ENCODE results near the gene BAHCC1.
"Not testable (repeated sequence)": the region's sequence is repeated elsewhere in the genome, so short reads cannot be mapped to it uniquely, and the experiment has no call there.

BAHCC1 gene

DNA sequence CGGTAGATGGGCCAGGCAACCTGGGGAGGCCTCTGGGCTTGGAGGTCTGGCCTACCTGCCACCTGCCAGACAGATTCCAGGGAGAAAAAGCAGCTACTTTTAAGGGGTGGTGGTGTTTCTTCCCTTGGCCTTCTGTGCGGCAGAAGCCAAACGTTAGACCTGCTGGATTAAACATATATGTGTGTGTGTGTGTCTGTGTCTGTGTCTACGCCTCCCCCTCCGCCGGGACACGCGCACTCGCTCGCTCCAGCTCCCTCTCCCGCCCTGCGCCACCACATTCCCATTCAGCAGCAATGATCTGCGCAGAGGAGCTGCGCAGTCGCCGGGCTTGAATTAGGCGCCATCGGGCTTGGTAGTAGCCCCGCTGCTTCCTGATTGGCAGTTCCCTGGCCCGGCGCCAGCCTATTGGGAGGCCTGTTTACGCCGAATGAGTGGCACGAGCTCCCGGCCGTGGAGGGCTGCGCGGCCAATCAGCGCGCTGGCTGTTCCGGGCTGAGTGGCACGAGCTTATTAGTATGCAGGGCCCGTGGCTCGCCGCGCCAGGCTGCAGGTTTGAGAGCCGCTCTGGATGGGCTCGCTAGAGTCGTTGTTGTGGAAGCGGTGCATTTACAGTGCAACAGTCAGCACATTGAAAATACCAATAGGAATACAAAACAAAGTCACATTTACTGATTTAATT is at the start of gene BAHCC1:
BAHCC1 (plus strand) TSS at position 537 of the 679 bp plus-strand sequence. CDS start 4,283 bp downstream, outside the sequence.
- peaks cover 21% of the 10 kb centered on the region for H3K27me3 Mint-ChIP-seq
- peaks cover 23% of the 10 kb centered on the region for H3K4me1 Mint-ChIP-seq (ENCODE audit: low read depth)
- no peaks in the 10 kb centered on the region for H3K36me3 Mint-ChIP-seq
- peak within 1 kb of the TSS; percentile 77 for H3K4me3 Mint-ChIP-seq
- no peaks in the 10 kb centered on the region for H3K9me3 Mint-ChIP-seq (ENCODE audit: low read depth)
- peak within 1 kb of the TSS; percentile 68 for H3K27ac Mint-ChIP-seq

DNA sequence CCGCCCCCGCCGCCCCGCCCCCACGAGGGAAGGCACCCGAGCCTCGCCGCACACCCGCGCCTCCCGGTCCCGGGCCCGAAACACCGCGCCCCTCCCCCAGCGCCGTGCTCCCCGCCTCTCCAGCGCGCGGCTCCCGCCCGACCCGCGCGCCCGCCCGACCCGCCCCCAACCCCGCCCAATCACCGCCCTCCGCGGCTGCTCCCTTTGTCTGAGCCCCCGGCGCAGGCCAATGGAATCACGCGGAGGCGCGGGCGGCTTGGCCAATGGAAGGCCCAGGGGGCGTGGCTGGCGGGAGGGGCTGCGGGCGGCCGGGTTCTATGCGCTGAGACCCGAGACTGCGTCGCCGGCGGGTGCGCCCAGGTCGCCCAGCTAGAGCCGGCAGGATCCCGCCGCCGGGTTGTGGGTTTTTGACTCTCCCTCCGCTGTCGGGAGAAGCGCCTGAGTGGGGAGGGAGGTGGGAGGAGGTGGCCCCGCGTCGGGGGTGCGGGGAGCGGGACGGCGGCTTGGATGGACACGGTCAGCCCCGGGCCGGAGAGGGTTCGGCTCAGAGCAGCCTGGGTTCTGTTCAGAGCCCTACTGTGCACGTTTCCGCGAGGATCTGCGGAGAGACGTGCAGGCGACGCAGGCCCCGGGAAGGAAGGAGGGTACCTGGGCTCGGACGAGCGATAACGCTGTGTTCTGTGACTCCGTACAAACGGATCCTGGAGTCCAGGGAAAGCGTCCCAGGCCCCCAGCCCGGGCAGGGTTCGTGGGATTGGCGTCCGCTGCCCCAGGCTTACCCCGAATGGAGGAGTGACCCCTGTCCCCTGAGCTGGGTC is 49.0 kb upstream of the BAHCC1 start:
- H3K27ac Mint-ChIP-seq: no peak overlapping the region
- peaks cover 20% of the 10 kb centered on the region for H3K4me1 Mint-ChIP-seq (ENCODE audit: low read depth)
- H3K27me3 Mint-ChIP-seq: peaks cover 12% of the 10 kb centered on the region
- H3K36me3 Mint-ChIP-seq: no peaks in the 10 kb centered on the region
- H3K9me3 Mint-ChIP-seq (ENCODE audit: low read depth): no peaks in the 10 kb centered on the region
- H3K4me3 Mint-ChIP-seq: peak overlapping the region; percentile 10

DNA sequence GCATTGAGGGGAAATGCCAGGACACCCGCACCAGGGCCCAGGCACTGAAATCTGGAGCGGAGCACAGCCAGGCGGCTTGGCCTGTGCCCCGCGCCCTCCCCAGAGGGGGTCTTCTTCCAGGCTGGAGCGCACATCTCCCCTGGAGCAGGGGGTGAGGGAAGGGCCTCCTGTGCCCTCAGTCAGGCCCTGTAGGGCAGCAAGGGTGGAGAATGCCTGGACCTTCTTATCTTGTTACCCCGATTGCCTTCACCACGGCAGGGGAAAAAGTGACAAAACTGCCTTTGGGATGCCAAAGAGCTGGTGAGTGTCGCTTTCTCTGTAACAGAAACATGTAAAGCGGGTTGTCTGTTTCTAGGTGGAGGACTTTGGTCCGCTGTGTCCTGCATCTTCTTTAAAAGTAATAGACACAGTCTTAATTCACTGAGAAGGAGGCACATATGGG is 48.3 kb upstream of the BAHCC1 start:
- Mint-ChIP-seq H3K4me3 (peak overlapping the region; percentile 51), H3K27me3 (peaks cover 12% of the 10 kb centered on the region), H3K9me3 (ENCODE audit: low read depth) (no peaks in the 10 kb centered on the region), H3K4me1 (ENCODE audit: low read depth) (peaks cover 20% of the 10 kb centered on the region), H3K27ac (no peak overlapping the region), H3K36me3 (no peaks in the 10 kb centered on the region)

DNA sequence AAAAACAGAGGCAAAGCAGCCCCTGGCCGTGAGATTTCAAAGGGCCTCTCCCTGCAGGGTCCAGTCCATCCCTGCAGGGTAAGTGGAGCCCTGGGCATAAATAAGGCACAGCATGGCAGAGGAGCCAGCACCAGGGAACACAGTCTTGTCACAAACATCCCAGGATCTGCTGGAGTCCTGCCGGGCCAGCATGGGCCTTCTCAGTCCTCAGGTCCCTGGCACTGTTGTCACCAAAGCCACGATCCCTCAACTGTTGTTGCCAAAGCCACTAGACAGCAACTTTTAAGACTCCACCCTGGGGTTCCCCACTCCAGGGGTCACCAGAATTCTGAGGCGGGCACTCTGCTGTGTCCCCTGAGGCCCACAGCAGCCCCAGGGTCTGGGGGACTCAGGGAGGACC is 47.8 kb upstream of the BAHCC1 start:
- Mint-ChIP-seq H3K9me3 (ENCODE audit: low read depth) (no peaks in the 10 kb centered on the region), H3K36me3 (no peaks in the 10 kb centered on the region), H3K4me3 (no peak overlapping the region), H3K4me1 (ENCODE audit: low read depth) (peaks cover 16% of the 10 kb centered on the region), H3K27ac (no peak overlapping the region), H3K27me3 (peaks cover 8% of the 10 kb centered on the region)

DNA sequence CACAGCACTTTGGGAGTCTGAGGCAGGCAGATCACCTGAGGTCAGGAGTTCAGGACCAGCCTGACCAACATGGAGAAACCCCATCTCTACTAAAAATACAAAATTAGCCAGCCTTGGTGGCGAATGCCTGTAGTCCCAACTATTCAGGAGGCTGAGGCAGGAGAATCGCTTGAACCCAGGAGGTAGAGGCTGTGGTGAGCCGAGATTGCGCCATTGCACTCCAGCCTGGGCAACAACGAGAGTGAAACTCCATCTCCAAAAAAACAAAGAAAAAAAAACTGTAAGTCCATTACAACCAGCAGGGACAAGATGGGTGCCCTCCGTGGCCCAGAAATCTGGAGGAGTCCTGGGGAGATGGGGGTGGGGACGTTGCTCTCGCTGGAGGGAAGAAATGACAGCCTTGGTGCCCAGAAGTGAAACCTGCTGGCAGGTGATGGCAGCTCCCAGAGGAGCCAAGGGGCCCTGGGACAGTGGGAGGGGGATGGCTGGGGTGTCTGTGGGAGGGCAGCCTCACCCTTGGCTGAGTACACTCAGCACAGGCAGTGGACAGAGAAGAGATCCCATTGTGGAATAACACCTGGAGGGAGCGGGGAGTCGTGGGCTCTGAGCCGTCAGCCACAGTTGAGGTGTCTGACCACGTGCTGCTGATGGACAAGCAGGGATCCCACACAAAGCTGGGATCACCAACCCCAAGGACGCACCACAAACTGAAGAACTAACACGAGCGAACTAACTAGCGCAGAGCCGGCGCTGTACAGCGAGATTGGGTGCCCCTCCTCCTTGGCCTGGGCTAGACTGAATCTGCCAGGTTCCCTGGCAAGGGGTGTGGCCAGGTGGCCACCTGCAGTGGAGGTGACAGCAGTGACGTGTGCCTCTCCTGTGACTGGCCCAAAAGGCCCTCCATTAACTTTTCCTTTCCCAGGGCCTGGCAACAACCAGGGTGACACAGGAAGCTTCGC is 46.9 kb upstream of the BAHCC1 start:
- no peak overlapping the region for H3K27ac Mint-ChIP-seq
- peak overlapping the region; percentile 38 for H3K4me3 Mint-ChIP-seq
- peaks cover 15% of the 10 kb centered on the region for H3K4me1 Mint-ChIP-seq (ENCODE audit: low read depth)
- H3K27me3 Mint-ChIP-seq: peaks cover 7% of the 10 kb centered on the region
- H3K9me3 Mint-ChIP-seq (ENCODE audit: low read depth): no peaks in the 10 kb centered on the region
- H3K36me3 Mint-ChIP-seq: no peaks in the 10 kb centered on the region

DNA sequence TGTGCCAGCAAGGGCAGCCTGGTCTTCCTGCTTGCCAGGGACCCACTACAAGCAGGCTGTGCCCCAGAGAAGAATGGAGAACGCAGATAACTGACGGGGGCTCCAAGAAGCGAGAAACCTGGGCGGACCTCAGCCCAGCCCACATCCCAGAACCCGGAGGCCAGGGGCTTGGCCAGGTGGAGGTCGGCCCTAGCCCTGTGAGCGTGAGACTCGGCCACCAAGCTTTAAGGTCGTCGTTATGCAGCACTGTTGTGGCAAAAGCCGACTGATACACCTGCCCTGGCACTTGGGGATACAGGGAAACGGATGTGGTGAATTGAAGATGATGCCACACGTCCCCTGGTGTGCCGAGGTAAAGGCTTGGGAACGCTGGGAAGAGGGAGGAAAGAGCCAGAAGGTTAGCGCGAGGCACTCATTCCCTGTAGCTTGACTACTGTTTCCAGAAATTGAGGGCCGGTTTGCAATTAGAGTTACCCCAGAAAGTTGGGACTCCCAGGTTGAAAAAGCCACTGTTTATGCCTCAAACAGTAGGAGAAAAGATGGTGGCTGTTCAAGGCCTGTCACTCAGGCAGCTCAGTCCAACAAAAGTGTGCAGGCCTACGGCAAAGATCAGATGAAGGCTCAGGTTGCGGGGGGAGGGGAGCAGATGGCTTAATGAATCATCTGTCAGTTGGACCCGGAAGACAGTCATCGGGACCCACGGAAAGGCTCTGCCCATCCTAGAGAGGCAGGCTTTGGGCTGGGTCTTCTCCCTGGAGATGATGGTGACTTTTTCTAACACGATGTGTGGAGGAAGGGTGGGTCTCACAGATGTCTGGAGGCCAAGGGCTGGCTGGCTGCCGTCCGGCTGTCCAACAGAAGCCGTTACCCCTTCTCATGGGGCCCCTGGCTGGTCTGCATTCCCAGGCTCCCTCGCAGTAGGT is 45.6 kb upstream of the BAHCC1 start:
- Mint-ChIP-seq H3K27ac (no peak overlapping the region), H3K9me3 (ENCODE audit: low read depth) (no peaks in the 10 kb centered on the region), H3K4me3 (no peak overlapping the region), H3K36me3 (no peaks in the 10 kb centered on the region), H3K27me3 (peaks cover 2% of the 10 kb centered on the region), H3K4me1 (ENCODE audit: low read depth) (peaks cover 4% of the 10 kb centered on the region)

DNA sequence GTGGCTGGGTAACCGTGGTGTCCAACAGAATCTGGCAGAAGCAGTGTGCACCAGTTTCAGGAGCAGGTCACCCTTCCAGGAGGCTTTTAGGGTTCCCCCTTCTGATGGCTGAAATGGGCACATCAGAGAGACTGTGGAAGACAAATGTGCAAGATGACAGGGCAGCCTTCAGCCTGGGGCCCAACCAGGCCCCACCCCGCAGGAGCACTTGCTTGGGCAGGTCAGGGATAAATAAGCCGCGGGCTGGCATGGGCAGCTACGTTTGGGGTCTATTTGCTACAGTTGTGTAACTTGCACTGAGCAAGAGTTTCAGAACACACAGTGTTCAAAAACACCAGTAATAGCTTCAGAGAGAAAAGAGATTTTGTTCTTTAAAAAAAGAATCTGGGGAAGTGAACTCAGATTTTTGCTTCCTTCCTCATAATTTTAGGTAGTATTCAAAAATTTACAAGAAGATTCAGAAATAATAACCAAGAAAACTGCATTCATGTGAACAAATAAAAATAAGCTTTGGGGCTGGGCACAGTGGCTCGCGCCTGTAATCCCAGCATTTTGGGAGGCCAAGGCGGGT is 44.9 kb upstream of the BAHCC1 start:
- H3K4me1 Mint-ChIP-seq (ENCODE audit: low read depth): no peaks in the 10 kb centered on the region
- peaks cover 2% of the 10 kb centered on the region for H3K27me3 Mint-ChIP-seq
- no peaks in the 10 kb centered on the region for H3K9me3 Mint-ChIP-seq (ENCODE audit: low read depth)
- H3K4me3 Mint-ChIP-seq: no peak overlapping the region
- H3K27ac Mint-ChIP-seq: no peak overlapping the region
- no peaks in the 10 kb centered on the region for H3K36me3 Mint-ChIP-seq

DNA sequence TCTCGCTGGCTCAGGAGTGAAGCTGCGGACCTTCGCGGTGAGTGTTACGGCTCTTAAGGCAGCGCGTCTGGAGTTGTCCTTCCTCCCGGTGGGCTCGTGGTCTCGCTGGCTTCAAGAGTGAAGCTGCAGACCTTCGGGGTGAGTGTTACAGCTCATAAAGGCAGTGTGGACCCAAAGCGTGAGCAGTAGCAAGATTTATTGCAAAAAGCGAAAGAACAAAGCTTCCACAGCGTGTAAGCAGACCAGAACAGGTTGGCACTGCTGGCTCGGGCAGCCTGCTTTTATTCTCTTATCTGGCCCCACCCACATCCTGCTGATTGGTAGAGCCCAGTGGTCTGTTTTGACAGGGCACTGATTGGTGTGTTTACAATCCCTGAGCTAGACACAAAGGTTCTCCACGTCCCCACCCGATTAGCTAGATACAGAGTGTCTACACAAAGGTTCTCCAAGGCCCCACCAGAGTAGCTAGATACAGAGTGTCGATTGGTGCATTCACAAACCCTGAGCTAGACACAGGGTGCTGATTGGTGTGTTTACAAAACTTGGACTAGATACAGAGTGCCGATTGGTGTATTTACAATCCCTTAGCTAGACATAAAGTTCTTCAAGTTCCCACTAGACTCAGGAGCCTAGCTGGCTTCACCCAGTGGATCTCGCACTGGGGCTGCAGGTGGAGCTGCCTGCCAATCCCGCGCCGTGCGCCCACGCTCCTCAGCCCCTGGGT is 43.8 kb upstream of the BAHCC1 start:
- H3K36me3 Mint-ChIP-seq; H3K27ac Mint-ChIP-seq; H3K4me1 Mint-ChIP-seq (ENCODE audit: low read depth); H3K4me3 Mint-ChIP-seq; H3K9me3 Mint-ChIP-seq (ENCODE audit: low read depth); H3K27me3 Mint-ChIP-seq: not testable (repeated sequence)

DNA sequence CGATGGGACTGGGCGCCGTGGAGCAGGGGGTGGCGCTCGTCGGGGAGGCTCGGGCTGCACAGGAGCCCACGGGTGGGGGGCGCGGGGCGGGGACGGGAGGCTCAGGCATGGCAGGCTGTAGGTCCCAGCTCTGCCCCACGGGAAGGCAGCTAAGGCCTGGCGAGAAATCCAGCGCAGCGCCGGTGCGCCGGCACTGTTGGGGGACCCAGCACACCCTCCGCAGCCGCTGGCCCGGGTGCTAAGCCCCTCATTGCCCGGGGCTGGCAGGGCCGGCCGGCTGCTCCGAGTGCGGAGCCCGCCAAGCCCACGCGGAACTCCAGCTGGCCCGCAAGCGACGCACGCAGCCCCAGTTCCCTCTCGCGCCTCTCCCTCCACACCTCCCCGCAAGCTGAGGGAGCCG is 43.2 kb upstream of the BAHCC1 start:
- H3K27me3 Mint-ChIP-seq; H3K9me3 Mint-ChIP-seq (ENCODE audit: low read depth); H3K27ac Mint-ChIP-seq; H3K36me3 Mint-ChIP-seq; H3K4me3 Mint-ChIP-seq; H3K4me1 Mint-ChIP-seq (ENCODE audit: low read depth): not testable (repeated sequence)

DNA sequence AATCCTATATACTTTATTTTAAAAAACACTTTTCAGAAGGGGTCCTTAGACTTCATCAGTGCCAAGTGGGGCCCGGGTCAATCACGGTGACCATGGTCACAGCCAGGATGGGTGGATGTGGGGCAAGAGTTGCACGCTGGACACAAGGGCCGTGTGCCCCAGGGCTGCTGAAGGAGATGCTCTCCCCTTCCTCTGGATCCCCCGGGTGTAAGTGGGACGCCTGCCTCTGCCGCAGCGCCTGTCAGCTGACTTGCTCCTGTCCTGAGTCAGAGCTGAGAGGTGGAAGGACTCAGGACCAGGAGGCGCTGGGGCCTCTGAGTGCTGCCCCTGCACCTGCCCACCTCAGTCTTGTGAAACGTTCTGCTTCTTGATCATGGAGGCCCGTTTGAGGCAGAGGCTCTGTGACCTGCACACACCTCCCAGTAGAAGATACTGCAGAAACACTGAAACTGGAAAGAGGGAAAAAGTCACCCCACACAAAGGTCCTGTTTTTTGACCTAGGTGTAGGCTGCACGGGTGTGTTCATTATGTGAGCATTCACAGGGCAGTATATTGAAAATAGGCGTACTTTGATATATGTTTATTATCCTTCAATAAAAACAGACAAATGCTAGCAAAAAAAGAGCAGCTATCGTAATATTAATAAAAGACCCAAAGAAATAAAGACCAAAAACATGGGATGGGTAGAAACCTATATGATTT is 40.9 kb upstream of the BAHCC1 start:
- no peaks in the 10 kb centered on the region for H3K36me3 Mint-ChIP-seq
- H3K4me3 Mint-ChIP-seq: no peak overlapping the region
- H3K4me1 Mint-ChIP-seq (ENCODE audit: low read depth): no peaks in the 10 kb centered on the region
- peaks cover 2% of the 10 kb centered on the region for H3K27me3 Mint-ChIP-seq
- H3K27ac Mint-ChIP-seq: no peak overlapping the region
- H3K9me3 Mint-ChIP-seq (ENCODE audit: low read depth): no peaks in the 10 kb centered on the region

DNA sequence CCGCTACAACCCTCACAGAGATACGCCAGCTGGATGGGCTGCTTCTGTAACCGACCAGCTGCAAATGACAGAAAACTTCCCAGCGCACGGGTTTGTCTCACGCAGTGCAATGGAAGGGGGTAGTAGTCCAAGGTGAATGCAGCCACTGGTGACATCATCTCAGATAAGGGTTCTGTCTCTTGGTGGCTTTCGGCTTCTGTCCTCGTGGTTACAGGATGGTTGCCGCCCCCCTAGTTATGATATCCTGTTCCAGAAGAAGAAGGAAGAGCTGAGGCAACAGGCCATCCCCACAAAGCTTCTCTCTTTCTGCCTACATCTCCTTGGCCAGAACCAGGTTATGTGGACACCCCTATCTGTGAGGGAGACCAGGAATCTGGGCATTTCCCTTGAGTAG is 40.3 kb upstream of the BAHCC1 start:
- Mint-ChIP-seq H3K36me3 (no peaks in the 10 kb centered on the region), H3K27me3 (peaks cover 2% of the 10 kb centered on the region), H3K4me1 (ENCODE audit: low read depth) (no peaks in the 10 kb centered on the region), H3K27ac (no peak overlapping the region), H3K9me3 (ENCODE audit: low read depth) (no peaks in the 10 kb centered on the region), H3K4me3 (no peak overlapping the region)

DNA sequence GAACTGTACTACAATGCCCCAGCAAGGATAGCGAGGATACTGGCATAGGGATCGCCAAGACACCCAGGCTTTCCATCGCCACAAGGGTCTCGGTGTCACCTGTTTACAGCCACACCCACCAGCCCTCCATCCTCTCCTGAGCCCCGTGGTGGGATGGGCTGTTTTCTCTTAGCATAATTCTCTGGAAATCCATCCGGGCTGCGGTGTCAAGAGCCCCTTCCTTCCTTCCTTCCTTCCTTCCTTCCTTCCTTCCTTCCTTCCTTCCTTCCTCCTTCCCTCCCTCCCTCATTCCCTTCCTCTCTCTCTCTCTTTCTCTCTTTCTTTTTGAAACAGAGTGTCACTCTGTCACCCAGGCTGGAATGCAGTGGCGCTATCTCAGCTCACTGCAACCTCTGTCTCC is 36.0 kb upstream of the BAHCC1 start:
- Mint-ChIP-seq H3K36me3 (no peaks in the 10 kb centered on the region), H3K4me1 (ENCODE audit: low read depth) (no peaks in the 10 kb centered on the region), H3K9me3 (ENCODE audit: low read depth) (no peaks in the 10 kb centered on the region), H3K4me3 (no peak overlapping the region), H3K27ac (no peak overlapping the region), H3K27me3 (peaks cover 20% of the 10 kb centered on the region)

DNA sequence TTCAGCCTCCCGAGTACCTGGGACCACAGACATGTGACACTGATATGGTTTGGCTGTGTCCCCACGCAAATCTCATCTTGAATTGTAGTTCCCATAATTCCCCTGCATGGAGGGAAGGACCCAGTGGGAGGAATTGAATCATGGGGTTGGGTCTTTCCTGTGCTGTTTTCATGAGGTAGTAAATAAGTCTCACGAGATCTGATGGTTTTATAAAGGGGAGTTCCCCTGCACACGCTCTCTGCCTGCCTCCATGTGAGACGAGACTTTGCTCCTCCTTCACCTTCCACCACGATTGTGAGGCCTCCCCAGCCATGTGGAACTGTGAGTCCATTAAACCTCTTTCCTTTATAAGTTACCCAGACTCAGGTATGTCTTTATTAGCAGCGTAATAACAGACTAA is 33.3 kb upstream of the BAHCC1 start:
- Mint-ChIP-seq H3K4me1 (ENCODE audit: low read depth) (peaks cover 16% of the 10 kb centered on the region), H3K27me3 (peaks cover 22% of the 10 kb centered on the region), H3K27ac (peak overlapping the region; percentile 2)
- H3K4me3 Mint-ChIP-seq; H3K9me3 Mint-ChIP-seq (ENCODE audit: low read depth); H3K36me3 Mint-ChIP-seq: not testable (repeated sequence)
